ENCODE results near the gene HEXIM2. TPM values are rescaled to one million over a fixed set of nuclear protein-coding genes. Genes with fewer than 3 reads are reported as not detected.

HEXIM2 gene
- polyA plus RNA-seq, 1 of the 3 experiments (the other 2 are of a cell fraction), result 9.3 TPM

DNA sequence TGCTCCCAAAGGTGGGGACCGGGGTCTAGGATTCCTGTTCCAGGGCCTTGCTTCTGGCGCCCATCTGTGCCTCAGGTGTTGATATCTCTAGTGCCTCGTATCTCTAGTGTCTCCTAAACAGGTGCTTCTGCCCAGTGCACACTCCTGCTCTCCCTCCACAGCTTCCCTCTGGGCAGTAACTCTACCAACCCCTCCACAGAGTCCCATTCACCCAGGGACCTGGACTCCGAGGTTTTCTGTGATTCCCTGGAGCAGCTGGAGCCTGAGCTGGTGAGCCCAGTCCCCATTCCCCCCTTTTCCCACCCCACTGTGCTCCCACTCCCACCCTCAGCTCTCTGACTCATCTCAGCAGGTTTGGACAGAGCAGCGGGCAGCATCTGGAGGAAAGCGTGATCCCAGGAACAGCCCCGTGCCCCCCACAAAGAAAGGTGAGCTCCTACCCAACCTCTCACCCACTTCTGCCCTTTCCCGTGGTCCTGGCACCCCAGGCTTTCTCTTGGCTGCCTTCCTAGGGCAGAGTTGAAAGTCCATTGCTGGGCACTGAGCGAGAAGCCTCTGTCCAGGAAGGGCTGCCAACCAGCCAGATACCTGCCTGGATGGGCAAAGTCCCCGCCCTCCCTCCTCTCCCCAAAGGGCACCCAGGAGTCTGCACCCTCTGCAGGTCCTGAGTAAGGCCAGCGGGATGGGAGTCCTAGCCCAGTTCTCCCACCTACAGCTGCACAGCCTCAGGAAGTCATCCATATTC is 23.9 kb upstream of the HEXIM2 start:
- no peak for DNase-seq
- Histone ChIP-seq H3K4me2 (no peak overlapping the region), H3K9ac (no peak overlapping the region), H3K27me3 (ENCODE audit: insufficient read depth) (no peaks in the 10 kb centered on the region), H3K4me3 (ENCODE audit: low read depth in 2 of 2, low read length in 1 of 2) (no peak overlapping the region), H3K9me3 (no peaks in the 10 kb centered on the region), H4K20me1 (ENCODE audit: insufficient read depth) (no peaks in the 10 kb centered on the region), H2AFZ (ENCODE audit: low read depth) (no peak overlapping the region), H3K9me2 (no peaks in the 10 kb centered on the region), H3K36me3 (replicated peaks in 1 of 2; ENCODE audit: control insufficient read depth in 1 of 2, insufficient read depth in 2 of 2, low read length in 1 of 2) (peaks cover 0 to 3% of the 10 kb centered on the region in 2 experiments), H3K4me1 (ENCODE audit: control insufficient read depth in 1 of 2, insufficient read depth in 2 of 2, low read depth in 1 of 2, low read length in 1 of 2) (peaks cover 0 to 16% of the 10 kb centered on the region in 2 experiments; a peak in 1 of 4 replicates), H3K27ac (ENCODE audit: low read depth in 2 of 2, low read length in 1 of 2) (no peak overlapping the region), H3F3A (replicated peaks; ENCODE audit: insufficient read depth) (peaks cover 4% of the 10 kb centered on the region), H3K79me2 (ENCODE audit: insufficient read depth) (no peaks in the 10 kb centered on the region)
- CTCF ChIA-PET, result interaction anchor here (0.6 to 1.4 kb wide), 2 partner anchors 10 to 60 kb away, joined by 4 to 7 read pairs; partner anchors contain the start of gene HEXIM1
- POLR2A ChIA-PET, result interaction anchor here (5.4 kb wide), 1 partner anchor 11 kb away, joined by 47 read pairs; the partner anchor contains the start of gene HEXIM1
- 86% methylated on average over 10 of the region's 11 CpGs for WGBS (ENCODE audit: low lambda C conversion rate)
- no peak for TF ChIP-seq JUND (IDR thresholded peaks at IDR 0.05)
- no peak for TF ChIP-seq MXI1 (IDR thresholded peaks at IDR 0.05; ENCODE audit: low read depth, low read length)
- TF ChIP-seq NRF1 (IDR thresholded peaks at IDR 0.05; ENCODE audit: low read depth, low read length), result no peak
- TF ChIP-seq, protein P1, sequence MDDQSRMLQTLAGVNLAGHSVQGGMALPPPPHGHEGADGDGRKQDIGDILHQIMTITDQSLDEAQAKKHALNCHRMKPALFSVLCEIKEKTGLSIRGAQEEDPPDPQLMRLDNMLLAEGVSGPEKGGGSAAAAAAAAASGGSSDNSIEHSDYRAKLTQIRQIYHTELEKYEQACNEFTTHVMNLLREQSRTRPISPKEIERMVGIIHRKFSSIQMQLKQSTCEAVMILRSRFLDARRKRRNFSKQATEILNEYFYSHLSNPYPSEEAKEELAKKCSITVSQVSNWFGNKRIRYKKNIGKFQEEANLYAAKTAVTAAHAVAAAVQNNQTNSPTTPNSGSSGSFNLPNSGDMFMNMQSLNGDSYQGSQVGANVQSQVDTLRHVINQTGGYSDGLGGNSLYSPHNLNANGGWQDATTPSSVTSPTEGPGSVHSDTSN (IDR thresholded peaks at IDR 0.05), result no peak
- no peak for TF ChIP-seq NFIC (IDR thresholded peaks at IDR 0.05; ENCODE audit: borderline replicate concordance)
- TF ChIP-seq, protein P2, sequence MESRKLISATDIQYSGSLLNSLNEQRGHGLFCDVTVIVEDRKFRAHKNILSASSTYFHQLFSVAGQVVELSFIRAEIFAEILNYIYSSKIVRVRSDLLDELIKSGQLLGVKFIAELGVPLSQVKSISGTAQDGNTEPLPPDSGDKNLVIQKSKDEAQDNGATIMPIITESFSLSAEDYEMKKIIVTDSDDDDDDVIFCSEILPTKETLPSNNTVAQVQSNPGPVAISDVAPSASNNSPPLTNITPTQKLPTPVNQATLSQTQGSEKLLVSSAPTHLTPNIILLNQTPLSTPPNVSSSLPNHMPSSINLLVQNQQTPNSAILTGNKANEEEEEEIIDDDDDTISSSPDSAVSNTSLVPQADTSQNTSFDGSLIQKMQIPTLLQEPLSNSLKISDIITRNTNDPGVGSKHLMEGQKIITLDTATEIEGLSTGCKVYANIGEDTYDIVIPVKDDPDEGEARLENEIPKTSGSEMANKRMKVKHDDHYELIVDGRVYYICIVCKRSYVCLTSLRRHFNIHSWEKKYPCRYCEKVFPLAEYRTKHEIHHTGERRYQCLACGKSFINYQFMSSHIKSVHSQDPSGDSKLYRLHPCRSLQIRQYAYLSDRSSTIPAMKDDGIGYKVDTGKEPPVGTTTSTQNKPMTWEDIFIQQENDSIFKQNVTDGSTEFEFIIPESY (IDR thresholded peaks at IDR 0.05; ENCODE audit: borderline replicate concordance, low read depth), result no peak
- no peak for TF ChIP-seq TEAD4 (IDR thresholded peaks at IDR 0.05; ENCODE audit: borderline replicate concordance, insufficient read depth)
- no peak for TF ChIP-seq RCOR1 (IDR thresholded peaks at IDR 0.05; ENCODE audit: low read length)
- no peak for TF ChIP-seq GATA2 (CRISPR knock-in tag; IDR thresholded peaks at IDR 0.05)
- TF ChIP-seq, protein P3, sequence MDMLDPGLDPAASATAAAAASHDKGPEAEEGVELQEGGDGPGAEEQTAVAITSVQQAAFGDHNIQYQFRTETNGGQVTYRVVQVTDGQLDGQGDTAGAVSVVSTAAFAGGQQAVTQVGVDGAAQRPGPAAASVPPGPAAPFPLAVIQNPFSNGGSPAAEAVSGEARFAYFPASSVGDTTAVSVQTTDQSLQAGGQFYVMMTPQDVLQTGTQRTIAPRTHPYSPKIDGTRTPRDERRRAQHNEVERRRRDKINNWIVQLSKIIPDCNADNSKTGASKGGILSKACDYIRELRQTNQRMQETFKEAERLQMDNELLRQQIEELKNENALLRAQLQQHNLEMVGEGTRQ (IDR thresholded peaks at IDR 0.05; ENCODE audit: borderline replicate concordance, low read depth, low read length), result no peak
- TF ChIP-seq, protein P4, sequence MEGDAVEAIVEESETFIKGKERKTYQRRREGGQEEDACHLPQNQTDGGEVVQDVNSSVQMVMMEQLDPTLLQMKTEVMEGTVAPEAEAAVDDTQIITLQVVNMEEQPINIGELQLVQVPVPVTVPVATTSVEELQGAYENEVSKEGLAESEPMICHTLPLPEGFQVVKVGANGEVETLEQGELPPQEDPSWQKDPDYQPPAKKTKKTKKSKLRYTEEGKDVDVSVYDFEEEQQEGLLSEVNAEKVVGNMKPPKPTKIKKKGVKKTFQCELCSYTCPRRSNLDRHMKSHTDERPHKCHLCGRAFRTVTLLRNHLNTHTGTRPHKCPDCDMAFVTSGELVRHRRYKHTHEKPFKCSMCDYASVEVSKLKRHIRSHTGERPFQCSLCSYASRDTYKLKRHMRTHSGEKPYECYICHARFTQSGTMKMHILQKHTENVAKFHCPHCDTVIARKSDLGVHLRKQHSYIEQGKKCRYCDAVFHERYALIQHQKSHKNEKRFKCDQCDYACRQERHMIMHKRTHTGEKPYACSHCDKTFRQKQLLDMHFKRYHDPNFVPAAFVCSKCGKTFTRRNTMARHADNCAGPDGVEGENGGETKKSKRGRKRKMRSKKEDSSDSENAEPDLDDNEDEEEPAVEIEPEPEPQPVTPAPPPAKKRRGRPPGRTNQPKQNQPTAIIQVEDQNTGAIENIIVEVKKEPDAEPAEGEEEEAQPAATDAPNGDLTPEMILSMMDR (IDR thresholded peaks at IDR 0.05), result no peak
- TF ChIP-seq GABPA (IDR thresholded peaks at IDR 0.05; ENCODE audit: low read depth), result no peak
